CD4-positive, alpha-beta T cell (primary cell): ENCODE data around the gene ABLIM1. TPM values are rescaled to one million over a fixed set of nuclear protein-coding genes. Genes with fewer than 3 reads are reported as not detected.
A peak's percentile ranks its signal among the peaks of the same experiment; 100 is the strongest.

Experiments
- ATAC-seq: fragments of 200-7000 bp; cut with Tn5 transposase; one replicate; pipeline ENCODE4 v1.10.0; 2022; ENCODE audit warnings: mild to moderate bottlenecking; ENCODE audit not compliant: poor library complexity
- CTCF ChIA-PET: fragments of 350-600 bp; sonication (Branson Sonifier 250); formaldehyde crosslinking; loops from one replicate; lab custom pipeline; 2021; ENCODE audit warnings: antibody characterized with exemption, inconsistent platforms; lab: Charles Lee
- POLR2A ChIA-PET: fragments of 350-600 bp; sonication (Branson Sonifier 250); formaldehyde crosslinking; loops from one replicate; lab custom pipeline; 2021; ENCODE audit warnings: antibody characterized with exemption, inconsistent platforms; lab: Charles Lee
- DNase-seq, 14 experiments: peaks; one replicate each; pipeline ENCODE4 v3.0.0-alpha.2; 2013 to 2020; ENCODE audit warnings: mixed read lengths in 2 of 14
- H3K27ac ChIP-seq, 2 donors: one replicate each; pipeline versions ENCODE4 v1.5.1 to v1.7.0; 2013; ENCODE audit warnings: low read length in 2 of 2, low read depth in 1 of 2, mild to moderate bottlenecking in 1 of 2
- H3K27me3 ChIP-seq, 2 experiments: 1 replicate in 1 of 2; 2 replicates in 1 of 2; pipeline versions ENCODE4 v1.6.1 to v1.7.0; 2013; ENCODE audit warnings: low read length in 2 of 2, control low read depth in 1 of 2, mild to moderate bottlenecking in 1 of 2, moderate library complexity in 1 of 2; ENCODE audit not compliant: insufficient read depth in 2 of 2, control insufficient read depth in 1 of 2
- H3K36me3 ChIP-seq: one replicate; pipeline ENCODE4 v1.6.1; 2013; ENCODE audit warnings: low read length, control low read depth; ENCODE audit not compliant: insufficient read depth
- H3K4me1 ChIP-seq: one replicate; pipeline ENCODE4 v1.6.1; 2013; ENCODE audit warnings: low read length, control low read depth; ENCODE audit not compliant: insufficient read depth
- H3K4me3 ChIP-seq: one replicate; pipeline ENCODE4 v1.5.1; 2013; ENCODE audit warnings: mild to moderate bottlenecking, low read length, moderate library complexity
- H3K9me3 ChIP-seq, 2 experiments: 1 replicate in 1 of 2; 2 replicates in 1 of 2; pipeline versions ENCODE4 v1.6.1 to v1.7.0; 2013; ENCODE audit warnings: low read length in 2 of 2, mild to moderate bottlenecking in 2 of 2, control low read depth in 1 of 2, moderate library complexity in 1 of 2; ENCODE audit not compliant: control insufficient read depth in 1 of 2, insufficient read depth in 1 of 2
- H3K27ac Mint-ChIP-seq: one replicate; pipeline ENCODE4 v1.8.0; 2020; ENCODE audit warnings: mixed read lengths
- H3K27me3 Mint-ChIP-seq: one replicate; pipeline ENCODE4 v1.8.0; 2021; ENCODE audit warnings: mixed read lengths
- H3K36me3 Mint-ChIP-seq: one replicate; pipeline ENCODE4 v1.8.0; 2021; ENCODE audit warnings: low read depth, mixed read lengths
- H3K4me1 Mint-ChIP-seq: one replicate; pipeline ENCODE4 v1.8.0; 2021; ENCODE audit warnings: low read depth, mixed read lengths
- H3K4me3 Mint-ChIP-seq: one replicate; pipeline ENCODE4 v1.8.0; 2020; ENCODE audit warnings: mild to moderate bottlenecking, mixed read lengths
- H3K9me3 Mint-ChIP-seq: one replicate; pipeline ENCODE4 v1.8.0; 2020; ENCODE audit warnings: mixed read lengths
- CTCF ChIP-seq: fragments of 200-600 bp; IDR thresholded peaks from one replicate; pipeline ENCODE4 v1.8.0; 2022; ENCODE audit warnings: antibody characterized with exemption, mild to moderate bottlenecking
- intact Hi-C, 2 experiments: fragments of 100-400 bp; cut with DNase I in 1 of 2; cut with micrococcal nuclease in 1 of 2; formaldehyde crosslinking; loops; one replicate each; pipeline versions ENCODE4 v1.15.1 to v1.9.0; 2023 to 2025; cut with DNase I, micrococcal nuclease
- total RNA-seq, 174 experiments: library from RNA in 2 of 174; stranded (reverse) in 2 of 174; gene quantifications; one replicate each; pipeline ENCODE4 v1.2.3 and lab custom pipeline; 2021 to 2026

Gene ABLIM1
- total RNA-seq, 2 experiments from 2014 or later: 217 to 224 TPM

- H3K9me3 ChIP-seq: no peaks in the 10 kb centered on the region
- H3K4me3 Mint-ChIP-seq: no peak overlapping the region
- H3K36me3 Mint-ChIP-seq: peaks cover 87% of the 10 kb centered on the region
- no peaks in the 10 kb centered on the region for H3K9me3 Mint-ChIP-seq
- POLR2A ChIA-PET: interaction anchor here (1.6 kb wide), 1 partner anchor 8 kb away, joined by 6 read pairs; no protein-coding TSS in a partner anchor
- peaks cover 47% of the 10 kb centered on the region for H3K36me3 ChIP-seq
- no peak for TF ChIP-seq CTCF
- intact Hi-C loops: no loop called here
- DNase-seq: no peak
- no peak overlapping the region for H3K27ac ChIP-seq
- no peaks in the 10 kb centered on the region for H3K27me3 ChIP-seq
- no peaks in the 10 kb centered on the region for H3K27me3 Mint-ChIP-seq
- no peaks in the 10 kb centered on the region for H3K4me1 ChIP-seq
- peaks cover 6% of the 10 kb centered on the region for H3K4me1 Mint-ChIP-seq
- peak overlapping the region; percentile 67 for H3K27ac Mint-ChIP-seq
- no peak for ATAC-seq
- CTCF ChIA-PET: no interaction called here
- H3K4me3 ChIP-seq: no peak overlapping the region
These were observed 225.4 kb downstream of the ABLIM1 start for GRCh38 chr10:114432566-114433093.

GRCh38 chr10:114431414-114432135 is 226.5 kb downstream of the ABLIM1 start:
- TF ChIP-seq CTCF: no peak
- POLR2A ChIA-PET: no interaction called here
- no peak for ATAC-seq
- no peaks in the 10 kb centered on the region for H3K27me3 Mint-ChIP-seq
- intact Hi-C loops: no loop called here
- peaks cover 6% of the 10 kb centered on the region for H3K4me1 Mint-ChIP-seq
- peaks cover 76% of the 10 kb centered on the region for H3K36me3 Mint-ChIP-seq
- no peak overlapping the region for H3K4me3 Mint-ChIP-seq
- Histone ChIP-seq H3K9me3 (no peaks in the 10 kb centered on the region), H3K36me3 (peaks cover 40% of the 10 kb centered on the region), H3K27ac (no peak overlapping the region), H3K4me3 (no peak overlapping the region), H3K4me1 (no peaks in the 10 kb centered on the region), H3K27me3 (no peaks in the 10 kb centered on the region)
- no peaks in the 10 kb centered on the region for H3K9me3 Mint-ChIP-seq
- DNase-seq: no peak
- peak overlapping the region; percentile 67 for H3K27ac Mint-ChIP-seq
- CTCF ChIA-PET: no interaction called here

DNA sequence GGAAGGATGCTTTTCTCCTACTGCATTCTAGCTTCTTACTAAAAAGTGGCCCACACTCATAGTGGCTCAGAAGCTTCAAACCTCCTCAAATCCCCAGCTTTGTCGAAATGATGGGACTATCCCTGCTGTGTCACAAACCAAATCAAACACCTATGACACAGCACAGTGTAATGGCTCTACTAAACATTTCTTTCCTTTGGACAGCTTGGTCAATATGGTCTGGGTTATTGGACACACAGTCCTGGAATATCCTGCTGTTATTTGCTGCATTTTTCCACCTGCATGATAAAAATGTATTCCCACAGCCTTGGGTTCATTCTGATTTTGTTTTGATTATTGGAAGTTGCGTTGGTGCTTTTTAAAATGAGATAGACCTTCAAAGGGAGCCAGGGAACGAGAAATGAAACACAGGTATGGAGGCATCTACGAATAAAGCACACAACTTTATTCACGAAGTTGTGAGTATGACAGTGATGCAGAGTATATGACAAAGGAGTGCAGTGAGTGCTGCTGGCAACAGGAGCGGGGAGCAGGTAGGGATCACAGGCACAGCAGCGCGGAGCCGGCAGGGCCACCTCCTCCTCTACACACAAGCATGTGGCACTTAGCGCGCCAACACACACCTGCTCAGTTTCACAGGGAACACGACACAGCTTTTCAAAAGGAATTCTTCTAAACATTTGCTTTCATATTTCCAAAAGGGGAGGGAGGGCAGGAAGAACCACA is 227.2 kb downstream of the ABLIM1 start:
- Mint-ChIP-seq H3K36me3 (peaks cover 69% of the 10 kb centered on the region), H3K27me3 (no peaks in the 10 kb centered on the region), H3K4me1 (peaks cover 6% of the 10 kb centered on the region), H3K9me3 (no peaks in the 10 kb centered on the region), H3K4me3 (no peak overlapping the region), H3K27ac (no peak overlapping the region)
- H3K9me3 ChIP-seq: no peaks in the 10 kb centered on the region
- no peaks in the 10 kb centered on the region for H3K27me3 ChIP-seq
- TF ChIP-seq CTCF: no peak
- ChIA-PET CTCF (no interaction called here), POLR2A (no interaction called here)
- no peak for DNase-seq
- ATAC-seq: no peak
- H3K27ac ChIP-seq: no peak overlapping the region
- H3K4me3 ChIP-seq: no peak overlapping the region
- peaks cover 33% of the 10 kb centered on the region for H3K36me3 ChIP-seq
- H3K4me1 ChIP-seq: no peaks in the 10 kb centered on the region
- intact Hi-C loops: no loop called here
